ENCODE data around the gene SAXO1. TPM values are rescaled to one million over a fixed set of nuclear protein-coding genes. Genes with fewer than 3 reads are reported as not detected.
"Not testable (repeated sequence)": the region's sequence is repeated elsewhere in the genome, so short reads cannot be mapped to it uniquely, and the experiment has no call there.

SAXO1 gene
- total RNA-seq, 1 donor from 2014 or later = 0.29 TPM

DNA sequence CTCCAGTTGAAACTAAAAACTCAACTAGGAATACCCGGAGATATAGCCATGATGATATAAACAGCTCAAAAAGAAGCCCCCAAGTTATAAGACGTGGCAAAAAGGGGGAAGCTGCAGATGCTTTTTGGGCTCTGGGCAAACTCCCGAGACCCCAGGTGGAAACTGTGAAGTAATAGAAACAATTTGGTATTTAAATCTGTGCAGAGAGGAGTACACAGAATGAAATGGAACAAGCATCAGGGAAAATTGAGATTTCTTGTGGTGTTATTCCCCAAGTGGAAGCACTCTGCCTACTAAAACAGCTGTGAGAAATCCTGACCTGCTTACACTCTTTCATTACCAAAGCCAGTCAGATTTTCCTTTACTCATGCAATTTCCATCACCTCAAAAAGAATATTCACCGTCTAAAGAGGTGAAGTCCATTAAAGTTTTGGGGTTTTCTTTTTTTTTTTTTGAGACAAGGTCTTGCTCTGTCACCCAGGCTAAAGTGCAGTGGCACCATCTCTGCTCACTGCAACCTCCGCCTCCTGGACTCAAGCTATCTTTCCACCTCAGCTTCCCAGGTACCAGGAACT, 23.5 kb downstream of the SAXO1 start:
- intact Hi-C loops (cut with micrococcal nuclease) = no loop called here

DNA sequence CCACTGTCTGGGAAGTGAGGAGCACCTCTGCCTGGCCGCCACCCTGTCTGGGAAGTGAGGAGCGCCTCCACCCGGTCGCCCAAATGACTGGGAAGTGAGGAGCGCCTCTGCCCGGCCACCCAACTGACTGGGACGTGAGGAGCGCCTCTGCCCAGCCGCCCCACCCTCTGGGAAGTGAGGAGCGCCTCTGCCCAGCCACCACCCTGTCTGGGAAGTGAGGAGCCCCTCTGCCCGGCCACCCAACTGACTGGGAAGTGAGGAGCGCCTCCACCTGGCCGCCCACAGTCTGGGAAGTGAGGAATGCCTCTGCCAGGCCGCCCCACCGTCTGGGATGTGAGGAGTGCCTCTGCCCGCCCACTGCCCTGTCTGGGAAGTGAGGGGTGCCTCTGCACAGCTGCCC, 32.9 kb downstream of the SAXO1 start:
- intact Hi-C loops (cut with micrococcal nuclease) = no loop called here

DNA sequence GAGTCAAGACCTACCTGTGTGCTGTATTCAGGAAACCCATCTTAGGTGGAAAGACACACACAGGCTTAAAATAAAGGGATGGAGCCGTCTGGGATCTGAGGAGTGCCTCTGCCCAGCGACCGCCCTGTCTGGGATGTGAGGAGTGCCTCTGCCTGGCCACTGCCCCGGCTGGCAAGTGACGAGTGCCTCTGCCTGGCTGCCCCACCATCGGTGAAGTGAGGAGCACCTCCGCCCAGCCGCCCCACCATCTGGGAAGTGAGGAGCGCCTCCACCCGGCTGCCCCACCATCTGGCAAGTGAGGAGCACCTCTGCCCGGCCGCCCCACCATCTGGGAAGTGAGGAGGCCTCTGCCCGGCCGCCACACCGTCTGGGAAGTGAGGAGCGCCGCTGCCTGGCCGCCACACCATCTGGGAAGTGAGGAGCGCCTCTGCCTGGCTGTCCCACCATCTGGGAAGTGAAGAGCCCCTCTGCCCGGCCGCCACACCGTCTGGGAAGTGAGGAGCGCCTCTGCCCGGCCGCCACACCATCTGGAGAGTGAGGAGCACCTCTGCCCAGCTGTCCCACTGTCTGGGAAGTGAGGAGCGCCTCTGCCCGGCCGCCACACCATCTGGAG, 33.7 kb downstream of the SAXO1 start:
- intact Hi-C loops (cut with micrococcal nuclease) = no loop called here

DNA sequence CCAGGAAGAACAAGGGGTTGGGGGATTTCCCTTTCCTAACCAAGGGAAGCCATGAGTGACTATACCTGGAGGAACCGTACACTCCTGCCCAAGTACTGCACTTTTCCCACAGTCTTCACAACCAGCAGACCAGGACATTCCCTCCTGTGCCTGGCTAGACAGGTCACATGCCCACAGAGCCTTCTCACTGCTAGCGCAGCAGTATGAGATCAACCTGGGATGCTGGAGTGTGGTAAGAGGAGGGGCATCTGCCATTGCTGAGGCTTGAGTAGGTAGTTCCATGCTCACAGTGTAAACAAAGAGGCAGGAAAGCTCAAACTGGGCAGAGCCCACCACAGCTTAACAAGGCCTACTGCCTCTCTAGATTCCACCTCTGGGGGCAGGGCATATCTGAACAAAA, 35.9 kb downstream of the SAXO1 start:
- intact Hi-C loops (cut with micrococcal nuclease) = no loop called here

DNA sequence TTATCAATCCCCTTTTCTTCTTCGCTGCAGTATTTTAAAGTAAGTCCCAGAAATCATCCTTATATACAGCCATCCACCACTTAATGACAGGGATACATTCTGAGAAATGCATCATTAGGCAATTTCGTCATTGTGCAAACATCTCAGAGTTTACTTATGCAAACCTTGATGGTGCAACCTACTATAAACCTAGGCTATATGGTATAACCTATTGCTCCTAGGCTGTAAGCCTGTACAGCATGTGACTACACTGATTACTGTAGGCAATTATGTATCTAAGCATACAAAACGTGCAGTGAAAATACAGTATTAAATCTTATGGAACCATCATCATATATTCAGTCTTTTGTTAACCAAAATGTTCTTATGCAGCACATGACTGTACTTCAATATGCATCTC, 36.8 kb downstream of the SAXO1 start:
- intact Hi-C loops (cut with micrococcal nuclease) = no loop called here

DNA sequence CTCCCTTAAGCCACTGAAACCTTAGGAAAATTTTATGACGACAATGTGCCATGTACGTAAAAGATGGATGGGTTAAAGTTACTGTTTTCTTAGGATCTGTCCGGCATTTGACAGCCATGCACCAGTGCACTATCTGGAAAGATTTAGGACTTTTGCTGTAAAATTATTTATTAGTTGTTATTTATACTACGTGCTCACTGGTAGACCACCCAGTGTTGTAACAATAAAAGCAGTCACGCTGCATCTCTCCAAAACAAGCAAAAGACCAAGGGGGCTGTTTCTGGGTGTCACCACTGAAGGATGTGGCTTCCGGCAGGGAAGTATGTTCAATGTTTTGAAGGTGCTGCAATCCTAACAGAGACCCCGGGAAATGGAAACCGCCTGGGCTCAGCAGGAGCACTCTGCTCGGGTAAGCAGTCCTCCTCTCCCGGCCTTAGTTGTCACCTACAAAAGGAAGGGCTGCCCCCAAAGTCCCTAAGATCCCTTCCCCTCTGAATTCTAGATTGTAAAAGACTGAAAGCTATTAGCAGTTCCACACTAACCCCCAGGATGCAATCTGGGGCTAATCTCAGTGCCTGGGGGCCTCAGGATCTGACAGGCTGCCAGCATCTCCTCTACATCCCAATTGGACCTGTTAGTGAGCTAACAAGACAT, 38.6 kb downstream of the SAXO1 start:
- intact Hi-C loops (cut with micrococcal nuclease) = no loop called here

DNA sequence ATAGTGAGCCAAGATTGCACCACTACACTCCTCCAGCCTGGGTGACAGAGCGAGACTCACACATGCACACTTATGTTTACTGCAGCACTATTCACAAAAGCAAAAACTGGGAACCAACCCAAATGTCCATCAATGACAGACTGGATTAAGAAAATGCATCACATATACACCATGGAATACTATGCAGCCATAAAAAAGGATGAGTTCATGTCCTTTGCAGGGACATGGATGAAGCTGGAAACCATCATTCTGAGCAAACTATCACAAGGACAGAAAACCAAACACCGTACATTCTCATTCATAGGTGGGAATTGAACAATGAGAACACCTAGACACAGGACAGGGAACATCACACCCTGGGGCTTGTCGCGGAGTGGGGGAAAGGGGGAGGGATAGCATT, 41.8 kb downstream of the SAXO1 start:
- intact Hi-C loops (cut with micrococcal nuclease) = not testable (repeated sequence)

DNA sequence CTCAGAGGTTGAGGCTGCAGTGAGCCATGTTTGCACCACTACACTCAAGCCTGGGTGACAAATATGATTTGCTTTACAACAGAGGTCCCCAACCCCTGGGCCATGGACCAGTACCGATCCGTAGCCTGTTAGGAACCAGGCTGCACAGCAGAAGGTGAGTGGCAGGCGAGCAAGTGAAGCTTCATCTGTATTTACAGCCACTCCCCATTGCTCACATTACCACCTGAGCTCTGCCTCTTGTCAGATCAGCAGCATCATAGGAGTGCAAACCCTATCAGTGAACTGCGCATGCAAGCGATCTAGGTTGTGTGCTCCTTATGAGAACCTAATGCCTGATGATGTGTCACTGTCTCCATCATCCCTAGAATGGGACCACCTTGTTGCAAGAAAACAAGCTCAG, 42.5 kb downstream of the SAXO1 start:
- intact Hi-C loops (cut with micrococcal nuclease) = no loop called here

DNA sequence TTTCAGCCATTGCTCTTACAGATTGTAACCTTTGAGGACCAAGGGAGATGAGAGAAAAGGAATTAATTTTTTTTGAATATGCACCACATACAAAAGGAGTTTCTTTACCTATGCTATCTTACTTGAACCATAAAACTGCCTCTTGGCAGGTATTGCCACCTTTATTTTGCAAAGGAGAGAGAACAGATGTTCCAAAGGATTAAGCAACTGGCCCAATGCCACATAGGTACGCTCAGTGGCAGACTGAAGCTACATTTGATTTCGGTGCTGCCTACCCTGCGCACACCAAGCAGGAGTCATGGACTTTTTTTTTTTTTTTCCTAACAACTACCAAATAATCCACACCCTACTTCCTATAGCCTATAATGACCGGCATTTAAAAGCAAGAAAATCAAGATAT, 43.1 kb downstream of the SAXO1 start:
- intact Hi-C loops (cut with micrococcal nuclease) = no loop called here

DNA sequence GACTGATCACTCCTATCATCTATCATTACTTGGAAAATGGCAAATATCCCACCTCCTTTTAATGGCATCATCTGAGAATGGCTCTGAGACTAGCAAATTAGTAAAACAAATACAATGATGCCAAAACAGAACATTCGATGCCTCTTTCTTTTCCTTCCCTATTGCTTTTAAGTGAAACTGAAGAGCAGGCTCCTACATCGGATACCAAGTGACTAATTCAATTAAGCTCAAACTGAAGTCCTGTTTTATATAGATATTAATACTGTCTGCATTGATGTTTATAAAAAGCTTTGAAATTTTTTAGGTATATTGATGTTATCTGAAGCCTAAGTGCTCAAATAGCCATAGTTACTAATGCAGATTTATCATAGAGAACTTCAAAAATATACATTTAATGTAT, 43.9 kb downstream of the SAXO1 start:
- intact Hi-C loops (cut with micrococcal nuclease) = no loop called here

DNA sequence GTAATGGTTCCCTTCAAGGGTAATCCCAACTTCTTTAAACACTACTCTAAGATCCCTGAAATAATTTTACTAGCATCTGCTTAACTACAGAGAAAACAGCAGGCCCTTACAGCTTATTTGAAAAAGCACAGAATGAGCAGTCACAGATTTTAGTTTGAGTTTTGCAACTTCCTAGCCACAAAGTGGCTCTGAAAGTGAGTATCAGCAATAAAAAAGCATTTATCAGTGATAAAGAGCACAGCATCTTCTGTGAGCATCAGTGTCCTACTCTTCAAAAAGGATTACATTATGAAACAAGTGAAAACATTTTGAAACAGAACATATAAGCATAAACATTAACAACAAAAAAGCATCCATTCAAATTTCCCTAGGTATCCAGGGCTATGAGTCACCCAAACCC, 45.0 kb downstream of the SAXO1 start:
- intact Hi-C loops (cut with micrococcal nuclease) = no loop called here

DNA sequence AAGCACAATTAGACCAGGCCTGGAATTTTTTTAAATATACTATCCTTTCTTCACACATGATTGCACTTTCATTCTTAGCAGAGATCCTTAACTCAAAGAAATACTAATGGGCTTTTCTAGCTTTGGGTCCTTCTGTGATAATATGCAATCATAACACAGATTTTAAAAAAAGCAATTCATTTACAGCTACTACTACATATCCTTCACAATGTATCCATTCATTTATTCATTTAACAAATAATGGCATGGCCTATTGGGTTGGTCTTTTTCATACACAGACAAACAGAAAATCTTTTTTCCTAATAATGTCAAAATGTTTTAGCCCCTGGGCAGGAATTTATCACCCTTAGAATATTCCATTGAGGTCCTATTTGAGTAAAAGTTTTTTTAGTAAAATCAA, 47.0 kb downstream of the SAXO1 start:
- intact Hi-C loops (cut with micrococcal nuclease) = no loop called here

DNA sequence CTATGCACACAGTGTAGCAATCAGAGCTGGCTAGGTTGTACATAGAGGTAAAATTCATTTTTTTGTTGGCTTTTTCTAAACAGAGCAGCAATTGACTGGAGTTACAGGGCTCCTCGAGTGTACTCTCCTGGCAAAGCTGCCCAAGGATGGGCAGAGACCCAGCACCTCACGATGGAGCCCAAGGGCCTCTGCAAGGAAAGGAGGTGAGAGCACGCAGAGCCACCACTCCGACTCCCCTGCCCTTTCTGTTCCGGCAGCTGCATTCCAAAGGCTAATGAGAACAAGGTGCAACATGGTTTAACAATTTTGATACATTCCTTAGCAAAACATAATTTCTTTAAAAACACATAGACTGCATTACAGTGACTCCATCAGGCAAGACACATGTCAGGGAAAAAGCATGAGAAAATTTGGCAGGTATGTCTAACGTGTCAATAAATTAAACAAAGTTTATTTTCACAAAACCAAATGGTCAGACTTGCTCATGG, 47.5 kb downstream of the SAXO1 start:
- intact Hi-C loops (cut with micrococcal nuclease) = no loop called here

DNA sequence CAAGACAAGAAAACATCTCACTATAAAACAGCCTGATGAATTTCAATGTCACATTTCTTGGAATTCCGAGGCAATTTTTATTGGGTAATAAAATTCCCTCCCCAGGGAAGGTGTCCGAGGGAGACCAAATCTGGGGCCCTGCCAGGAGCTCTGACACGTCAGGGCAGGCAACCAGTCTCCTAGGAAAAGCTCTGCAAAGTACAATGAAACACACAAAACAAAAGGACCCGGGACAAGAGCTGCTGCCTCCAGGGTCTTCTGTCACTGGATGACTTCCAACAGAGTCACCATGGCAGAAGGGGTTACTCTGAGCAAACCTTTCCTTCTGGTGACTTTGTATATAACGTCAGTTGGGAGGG, 50.8 kb downstream of the SAXO1 start:
- intact Hi-C loops (cut with micrococcal nuclease) = no loop called here

DNA sequence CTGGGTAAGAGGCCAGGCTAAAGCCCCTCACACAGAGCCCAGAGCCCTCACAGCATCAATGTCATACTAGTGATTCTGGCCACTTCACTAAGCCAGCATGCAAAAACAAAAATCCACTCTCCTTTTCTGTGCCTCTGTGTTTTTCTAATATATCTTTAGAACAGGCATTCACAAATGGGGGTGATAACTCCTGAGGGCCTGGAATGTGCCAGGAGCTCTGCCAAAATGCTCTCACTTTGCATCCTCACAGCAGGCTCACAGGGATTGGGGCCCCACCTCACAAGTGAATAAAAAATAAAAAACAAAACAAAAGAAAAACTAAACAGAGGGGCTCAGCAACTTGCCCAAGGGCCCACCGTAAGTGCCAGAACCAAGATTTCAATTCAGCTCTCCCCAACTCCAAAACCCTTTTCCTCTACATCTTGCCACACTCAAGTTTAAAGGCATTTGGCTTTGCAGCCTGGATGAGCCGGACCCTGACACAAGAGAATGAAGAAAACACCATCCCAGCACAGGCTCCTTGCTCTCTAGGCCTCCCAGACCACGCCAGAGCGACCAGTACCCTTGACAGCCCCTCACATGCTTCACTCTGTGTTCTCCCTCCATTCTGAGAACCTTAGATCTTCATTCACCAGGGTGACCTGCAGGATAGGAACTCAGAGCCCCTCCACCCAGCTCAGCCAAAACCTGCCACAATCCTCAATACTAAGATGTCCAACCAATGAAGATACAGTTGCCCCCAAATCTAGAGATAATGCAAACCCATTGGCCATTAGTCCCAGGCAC, 51.3 kb downstream of the SAXO1 start:
- intact Hi-C loops (cut with micrococcal nuclease) = no loop called here

DNA sequence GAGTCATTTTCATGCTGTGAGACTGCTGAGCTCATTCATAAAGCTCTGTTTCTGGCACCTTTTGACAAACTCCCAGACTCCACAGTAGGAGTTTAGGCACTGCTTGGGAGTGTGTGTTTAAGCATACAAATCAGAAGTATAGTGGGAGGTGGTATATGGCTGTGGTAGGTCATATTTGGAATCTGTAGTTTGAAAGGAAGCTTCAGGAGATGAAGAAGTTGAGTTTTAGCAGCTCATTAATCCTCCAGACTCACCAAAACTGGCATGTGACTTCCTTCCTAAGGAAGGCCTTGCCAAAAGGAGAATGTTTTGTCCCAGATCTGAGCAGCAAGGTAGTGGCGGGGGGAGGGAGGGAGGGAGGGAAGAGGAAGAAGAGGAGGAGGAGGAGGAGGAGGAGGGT, 52.8 kb downstream of the SAXO1 start:
- intact Hi-C loops (cut with micrococcal nuclease) = no loop called here

DNA sequence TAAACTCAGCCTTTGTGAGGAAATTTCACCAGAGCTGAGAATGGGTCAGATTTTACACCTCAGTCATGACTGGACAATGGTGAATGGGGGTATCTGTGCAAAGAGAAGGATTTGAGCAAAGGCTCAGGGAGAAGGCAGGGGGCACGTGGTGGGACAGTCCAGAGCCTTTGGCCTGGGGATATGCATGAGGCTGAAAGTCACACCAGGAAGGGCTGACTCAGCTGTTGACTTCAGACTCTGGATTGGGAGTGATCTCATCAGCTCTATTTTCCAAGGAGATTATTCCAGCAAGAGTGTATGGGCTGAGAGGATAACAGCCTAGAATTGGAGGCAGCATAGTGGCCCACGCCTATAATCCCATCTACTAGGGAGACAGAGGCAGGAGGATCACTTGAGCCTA, 53.6 kb downstream of the SAXO1 start:
- intact Hi-C loops (cut with micrococcal nuclease) = no loop called here

DNA sequence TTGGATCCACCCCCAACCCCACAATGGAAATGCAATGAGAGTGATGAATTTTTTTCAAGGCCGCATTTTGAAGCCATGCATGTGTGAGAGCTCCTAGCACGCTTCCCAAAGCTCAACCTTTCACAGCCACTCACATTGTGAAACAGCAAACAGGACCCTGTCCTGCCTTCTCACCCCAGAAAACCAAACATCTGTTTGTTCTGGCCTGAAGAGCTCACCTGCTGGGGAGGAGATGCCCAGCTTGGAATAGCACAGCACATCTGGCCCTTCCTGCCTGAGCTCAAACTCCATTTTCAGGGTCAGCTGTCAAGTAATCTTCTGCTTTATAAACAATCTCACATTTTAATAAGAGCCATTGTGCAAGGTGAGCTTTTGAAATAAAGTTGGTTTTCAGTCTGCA, 54.8 kb downstream of the SAXO1 start:
- intact Hi-C loops (cut with micrococcal nuclease) = no loop called here

DNA sequence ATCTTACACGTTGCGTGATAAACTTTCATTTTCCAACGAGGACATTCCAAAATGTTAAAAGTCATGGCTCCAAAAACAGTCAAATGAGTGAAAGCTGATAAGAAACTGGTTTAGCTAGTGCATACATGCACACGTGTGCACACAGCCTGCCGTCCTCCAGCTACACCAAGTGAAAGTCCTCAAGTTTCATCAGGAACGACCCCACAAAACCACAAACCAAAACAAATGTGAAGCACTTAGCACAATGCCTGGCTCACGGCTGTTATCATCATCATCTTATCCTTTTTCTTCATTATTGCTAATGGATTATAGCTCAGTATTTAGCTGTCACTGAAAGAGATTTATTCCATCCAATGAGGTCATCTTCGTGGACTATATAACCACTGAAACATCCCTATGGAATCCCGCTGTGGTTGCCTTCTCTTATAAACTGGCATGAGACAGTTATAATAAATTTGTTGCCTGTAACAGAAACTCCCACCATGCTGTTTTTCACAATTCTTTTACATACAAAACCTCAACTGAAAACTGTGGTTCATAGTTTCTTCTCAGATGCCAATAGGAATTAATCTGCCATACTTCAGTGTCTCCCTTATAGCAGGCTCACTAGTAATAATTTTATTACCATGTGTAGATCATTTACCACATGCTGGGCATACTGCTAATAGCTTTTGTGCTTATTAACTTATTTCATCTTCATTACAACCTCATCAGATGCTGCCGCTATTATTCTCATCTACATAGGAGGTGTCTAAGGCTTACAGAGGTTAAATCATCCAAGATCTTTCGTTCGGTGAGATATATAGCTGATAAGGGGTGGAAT, 56.1 kb downstream of the SAXO1 start:
- intact Hi-C loops (cut with micrococcal nuclease) = no loop called here

DNA sequence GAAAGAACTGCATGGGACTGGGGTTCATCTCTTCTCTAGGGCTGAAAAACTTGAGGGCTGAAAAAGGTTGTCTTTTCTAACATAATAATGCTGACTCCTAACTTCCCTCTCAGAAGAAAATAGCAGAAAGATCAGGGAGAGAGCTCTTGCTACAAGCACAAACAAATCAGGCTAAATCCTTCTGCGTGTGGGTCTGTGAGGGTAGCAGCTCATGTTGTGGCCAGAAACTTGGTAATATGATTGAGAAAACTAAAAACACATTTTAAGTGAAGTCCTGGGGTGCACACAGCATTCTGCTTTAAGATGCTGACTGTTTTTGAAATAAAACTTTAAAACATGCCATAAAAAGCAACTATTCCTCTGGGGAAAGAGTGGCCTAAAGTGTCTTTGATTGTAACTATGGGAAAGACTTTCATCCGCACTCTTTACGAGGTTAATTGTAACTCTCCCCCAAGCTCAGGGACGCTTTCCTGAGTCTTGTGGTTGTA, 56.7 kb downstream of the SAXO1 start:
- intact Hi-C loops (cut with micrococcal nuclease) = no loop called here

DNA sequence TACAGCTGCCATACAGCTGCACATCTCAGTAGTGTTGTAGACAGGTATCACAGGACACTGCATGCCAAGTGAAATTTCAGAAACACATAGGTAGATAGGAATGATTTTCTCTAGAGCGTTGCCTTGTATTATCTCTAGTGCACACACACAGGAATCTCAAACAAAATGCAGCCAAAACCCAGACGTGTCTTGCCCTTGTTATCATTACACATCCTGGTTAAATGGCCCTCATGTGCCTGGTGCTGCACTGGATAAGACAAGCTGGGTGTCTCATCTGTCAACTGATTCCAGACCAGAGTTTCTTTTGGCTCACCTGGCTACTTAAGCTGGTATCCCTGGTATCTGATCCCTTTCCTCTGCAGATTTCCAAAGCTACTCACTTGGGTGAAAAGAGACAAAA, 59.7 kb downstream of the SAXO1 start:
- intact Hi-C loops (cut with micrococcal nuclease) = no loop called here
